ENCODE data around the gene DUSP2.
"Not testable (repeated sequence)": the region's sequence is repeated elsewhere in the genome, so short reads cannot be mapped to it uniquely, and the experiment has no call there.

Gene DUSP2

DNA sequence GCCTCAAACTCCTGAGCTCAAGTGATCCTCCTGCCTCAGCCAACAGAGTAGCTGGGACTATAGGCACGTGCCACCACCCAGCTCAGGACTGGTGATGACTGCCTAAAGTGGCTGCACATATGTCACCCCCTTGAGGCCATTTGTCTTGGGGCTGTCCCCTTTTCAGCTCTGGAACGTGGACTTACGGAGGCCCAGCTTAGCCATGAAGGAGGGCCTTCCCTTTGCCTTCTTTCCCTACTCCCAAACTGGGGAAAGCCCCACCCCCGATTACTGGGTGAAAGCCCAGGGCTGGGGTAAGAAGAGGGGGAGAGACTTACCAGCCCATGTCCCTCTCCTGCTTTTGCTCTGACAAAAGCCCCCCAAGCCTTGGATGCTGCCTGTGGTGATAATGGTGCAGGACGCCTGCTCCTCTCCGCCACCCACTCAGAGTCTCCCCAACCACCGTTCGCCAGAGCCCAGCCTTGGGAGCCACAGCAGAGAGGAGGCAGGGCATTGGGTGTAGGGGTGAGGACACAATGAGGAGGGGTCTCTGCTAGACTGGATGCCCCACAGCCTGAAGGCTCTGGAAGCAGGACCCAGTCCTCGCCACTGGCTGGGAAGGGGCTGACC is 2.5 kb upstream of the DUSP2 start:
- DNase-seq (ENCODE audit: low read depth) = no peak

DNA sequence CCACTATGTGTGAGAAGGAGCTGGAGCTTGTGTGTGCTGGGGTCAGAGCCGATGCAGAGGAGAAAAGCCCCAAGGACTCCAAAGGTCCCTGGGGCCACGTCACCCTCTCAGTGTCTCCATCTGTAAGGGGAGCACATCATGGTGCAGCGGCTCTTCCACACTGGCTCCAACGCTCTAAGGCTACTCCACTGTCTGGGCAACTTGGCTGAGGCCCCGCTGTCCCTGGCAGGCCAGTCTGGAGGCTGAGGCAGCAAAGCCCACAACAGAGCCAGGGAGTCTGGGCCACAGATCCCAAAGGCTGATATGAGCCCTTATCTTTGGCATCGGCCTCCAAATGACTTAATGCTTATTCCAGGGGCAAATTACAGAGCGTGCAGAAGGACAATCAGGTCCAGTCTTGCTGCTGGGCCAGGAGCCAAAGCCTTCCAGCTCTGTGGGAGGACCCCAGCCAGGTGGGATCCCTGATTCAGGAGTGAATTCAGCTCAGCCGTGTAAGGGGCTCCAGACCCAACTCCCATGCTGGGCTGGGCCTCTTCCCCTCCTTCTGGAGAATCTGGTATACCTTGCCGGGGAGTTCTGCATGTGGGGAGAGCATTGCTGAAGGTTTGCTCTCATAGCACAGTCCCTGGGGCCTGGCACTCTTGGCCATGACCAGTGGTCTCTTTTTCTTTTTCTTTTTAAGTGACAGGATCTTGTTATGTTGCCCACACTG is 1.8 kb upstream of the DUSP2 start:
- DNase-seq (ENCODE audit: low read depth) = no peak

DNA sequence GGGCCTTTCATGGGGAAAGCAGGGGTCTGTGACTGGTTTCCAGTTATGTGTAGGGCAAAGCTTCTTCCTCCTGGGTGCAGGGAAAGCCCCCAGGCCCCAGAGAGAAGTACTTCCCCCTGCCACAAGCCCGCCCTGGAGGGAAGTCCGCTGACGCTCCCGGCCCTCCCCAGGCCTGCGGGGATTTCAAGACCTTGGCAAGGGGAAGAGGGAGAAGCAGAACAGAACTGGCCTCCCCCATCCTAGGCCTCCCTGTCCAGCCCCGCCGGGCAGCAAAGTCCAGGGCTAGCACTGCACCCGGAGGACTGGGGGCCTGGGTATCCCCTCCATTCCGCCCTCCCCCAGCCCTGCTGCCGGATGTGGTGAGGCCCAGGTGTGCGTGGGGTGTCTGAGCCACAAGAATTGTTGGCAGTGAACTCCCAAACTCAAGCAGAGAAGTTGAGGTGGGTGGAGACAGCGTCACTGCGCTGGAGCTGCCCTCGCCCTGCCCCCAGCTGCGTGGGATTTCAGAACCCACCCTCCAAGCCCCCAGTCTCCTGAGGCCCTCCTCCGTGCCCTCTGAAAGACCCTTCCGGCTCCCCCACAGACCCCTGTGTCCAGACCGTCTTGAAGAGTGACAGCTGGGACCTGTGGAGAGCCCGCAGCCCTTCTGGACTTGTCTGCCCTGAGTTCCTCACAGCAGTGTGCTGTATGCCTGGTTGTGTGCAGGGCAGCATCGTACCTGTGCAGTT is 1.1 kb upstream of the DUSP2 start:
- DNase-seq (ENCODE audit: low read depth) = peak; percentile 87

DNA sequence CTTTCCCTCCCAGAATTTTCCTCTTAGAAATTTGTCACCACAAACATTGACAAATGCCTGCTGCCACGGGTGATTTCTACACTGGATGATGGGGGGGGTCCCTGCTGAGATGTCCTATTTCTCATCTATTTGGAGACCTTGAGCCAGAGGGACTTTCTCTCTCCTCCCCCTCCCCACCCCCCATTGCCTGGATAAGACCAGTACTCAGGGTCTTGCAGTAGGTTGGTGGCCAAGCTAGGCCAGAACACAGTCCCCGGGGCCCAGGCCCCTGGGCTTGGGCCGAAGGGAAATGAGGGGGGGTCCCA is 560 bp upstream of the DUSP2 start:
- no peak for DNase-seq (ENCODE audit: low read depth)

DNA sequence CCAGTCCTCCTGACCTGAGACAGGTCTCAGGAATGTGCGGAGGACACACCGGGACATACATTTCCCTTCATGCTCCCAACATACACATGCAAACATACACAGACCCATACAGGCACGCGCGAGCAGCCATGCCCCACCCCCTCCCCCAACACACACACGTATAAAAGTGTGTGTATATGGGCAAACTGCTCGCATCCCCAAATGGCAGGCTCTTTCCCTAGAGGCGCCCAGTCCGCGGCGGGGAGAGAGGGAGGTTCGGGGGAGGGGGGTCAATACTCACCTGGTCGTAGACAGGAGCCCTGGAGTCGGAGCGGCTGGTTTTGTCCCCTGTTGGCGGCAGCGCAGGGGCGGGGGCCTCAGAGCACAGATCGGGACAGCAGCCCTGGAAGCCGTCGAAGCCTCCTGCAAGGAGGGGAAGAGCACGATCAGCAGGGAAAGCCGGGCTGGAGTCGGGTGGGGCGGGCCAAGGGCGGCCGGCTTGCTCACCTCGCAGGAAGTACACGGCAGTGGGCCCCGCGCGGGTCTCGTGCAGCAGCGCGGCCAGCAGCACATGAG is 682 bp downstream of the DUSP2 start:
- DNase-seq (ENCODE audit: low read depth) = no peak

DNA sequence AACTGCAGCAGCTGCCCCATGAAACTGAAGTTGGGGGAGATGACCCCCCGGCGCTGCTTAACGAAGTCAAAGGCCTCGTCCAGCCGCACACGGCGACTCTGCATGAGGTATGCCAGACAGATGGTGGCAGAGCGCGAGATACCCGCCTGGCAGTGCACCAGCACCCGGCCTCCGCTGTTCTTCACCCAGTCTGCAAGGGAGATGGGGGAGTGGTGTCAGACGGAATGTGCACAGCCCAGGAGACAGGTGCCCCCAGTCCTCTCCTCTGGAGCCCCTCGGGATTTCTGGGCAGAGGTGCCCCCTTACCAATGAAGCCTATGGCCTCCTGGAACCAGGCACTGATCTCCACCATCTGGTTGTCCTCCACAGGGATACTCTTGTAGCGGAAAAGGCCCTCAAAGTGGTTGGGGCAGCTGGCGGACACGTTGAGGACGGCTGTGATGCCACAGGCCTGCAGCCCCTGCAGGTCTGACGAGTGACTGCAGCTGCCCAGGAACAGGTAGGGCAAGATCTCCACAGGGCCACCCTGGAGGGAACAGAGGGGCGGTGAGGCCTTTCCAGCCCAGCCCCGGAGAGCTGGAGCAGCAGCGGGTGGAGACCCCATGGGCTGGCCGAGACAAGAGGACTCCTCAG is 1.3 kb downstream of the DUSP2 start:
- no peak for DNase-seq (ENCODE audit: low read depth)

DNA sequence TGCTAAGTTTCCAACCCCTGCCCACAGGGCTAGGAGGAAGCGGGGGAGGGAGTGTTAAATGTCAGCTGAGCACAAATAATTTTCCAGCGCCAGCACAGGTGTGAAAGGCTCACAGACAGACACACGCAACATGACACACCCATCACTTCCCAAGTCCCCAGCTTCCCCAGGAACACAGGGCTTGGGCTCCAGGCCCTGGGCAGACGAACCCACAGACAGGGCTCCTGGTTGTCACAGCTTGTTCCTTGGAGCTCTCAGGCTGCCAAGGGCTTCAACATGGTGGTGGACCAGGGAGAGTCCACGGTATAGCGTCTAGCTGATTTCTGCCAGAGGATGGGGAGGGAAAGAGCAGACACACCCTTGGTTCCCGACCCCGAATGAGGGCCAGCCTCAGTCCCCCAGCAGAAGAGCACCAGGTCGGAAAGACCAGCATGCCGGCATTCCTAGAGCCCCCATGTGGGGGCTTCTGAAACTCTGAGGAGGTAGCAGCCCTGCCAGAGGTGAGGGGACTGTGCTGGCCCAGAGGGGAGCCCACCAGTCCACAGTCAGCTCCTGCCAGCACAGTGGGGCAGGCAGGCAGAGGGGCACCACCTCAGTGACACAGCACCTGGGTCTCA is 1.9 kb downstream of the DUSP2 start:
- no peak for DNase-seq (ENCODE audit: low read depth)

DNA sequence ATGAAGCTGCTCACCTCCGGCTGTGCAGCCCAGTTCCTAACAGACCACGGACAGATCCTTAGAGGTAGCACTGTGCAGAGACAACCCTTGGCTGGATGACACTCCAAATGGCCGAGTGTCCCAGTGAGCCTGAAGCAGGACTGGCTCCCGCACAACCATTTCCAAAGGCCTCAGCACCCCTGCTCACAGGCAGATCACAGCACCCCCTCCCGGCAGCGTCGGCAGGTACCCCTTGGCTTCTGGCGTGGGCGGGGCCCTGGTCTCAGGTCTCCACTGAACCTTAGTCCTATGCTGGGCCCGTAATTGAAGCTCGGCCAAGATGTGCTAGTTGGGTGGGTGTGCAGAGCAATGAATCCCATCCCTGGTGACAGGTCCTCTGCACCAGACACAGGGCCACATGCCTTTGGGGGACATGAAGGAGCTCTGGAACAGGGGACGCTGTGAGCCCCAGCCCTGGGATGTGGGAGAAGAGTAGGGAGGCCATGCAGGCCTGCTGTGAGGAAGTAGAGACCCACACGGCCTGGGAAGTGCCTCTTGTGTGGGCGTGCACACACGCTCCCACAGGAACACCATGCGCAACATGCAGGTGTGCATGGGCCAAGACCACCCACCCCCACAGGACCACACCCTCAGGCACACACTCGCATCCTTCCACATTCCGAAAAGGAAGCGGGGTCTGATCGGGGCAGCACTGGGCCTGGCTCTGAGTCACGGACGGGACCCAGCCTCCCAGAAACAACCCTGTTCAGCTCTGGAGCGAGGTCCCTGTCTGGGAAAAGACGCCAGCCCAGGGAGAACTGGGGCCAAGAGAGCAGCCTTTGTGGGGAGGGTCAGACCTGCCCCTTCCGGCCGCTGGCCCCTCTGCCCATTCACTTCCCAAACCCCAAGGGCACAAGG is 2.8 kb downstream of the DUSP2 start:
- peak; percentile 48 for DNase-seq (ENCODE audit: low read depth)

DNA sequence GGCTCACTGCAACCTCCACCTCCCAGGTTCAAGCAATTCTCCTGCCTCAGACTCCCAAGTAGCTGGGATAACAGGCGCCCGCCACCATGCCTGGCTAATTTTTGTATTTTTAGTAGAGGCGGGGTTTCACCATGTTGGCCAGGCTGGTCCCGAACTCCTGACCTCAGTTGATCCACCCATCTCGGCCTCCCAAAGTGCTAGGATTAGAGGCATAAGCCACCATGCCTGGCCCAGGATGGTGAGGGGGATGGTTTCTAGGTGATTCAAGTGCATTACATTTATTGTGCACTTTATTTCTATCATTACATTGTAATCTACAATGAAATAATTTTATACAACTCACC is 3.6 kb downstream of the DUSP2 start:
- not testable (repeated sequence) for DNase-seq (ENCODE audit: low read depth)

DNA sequence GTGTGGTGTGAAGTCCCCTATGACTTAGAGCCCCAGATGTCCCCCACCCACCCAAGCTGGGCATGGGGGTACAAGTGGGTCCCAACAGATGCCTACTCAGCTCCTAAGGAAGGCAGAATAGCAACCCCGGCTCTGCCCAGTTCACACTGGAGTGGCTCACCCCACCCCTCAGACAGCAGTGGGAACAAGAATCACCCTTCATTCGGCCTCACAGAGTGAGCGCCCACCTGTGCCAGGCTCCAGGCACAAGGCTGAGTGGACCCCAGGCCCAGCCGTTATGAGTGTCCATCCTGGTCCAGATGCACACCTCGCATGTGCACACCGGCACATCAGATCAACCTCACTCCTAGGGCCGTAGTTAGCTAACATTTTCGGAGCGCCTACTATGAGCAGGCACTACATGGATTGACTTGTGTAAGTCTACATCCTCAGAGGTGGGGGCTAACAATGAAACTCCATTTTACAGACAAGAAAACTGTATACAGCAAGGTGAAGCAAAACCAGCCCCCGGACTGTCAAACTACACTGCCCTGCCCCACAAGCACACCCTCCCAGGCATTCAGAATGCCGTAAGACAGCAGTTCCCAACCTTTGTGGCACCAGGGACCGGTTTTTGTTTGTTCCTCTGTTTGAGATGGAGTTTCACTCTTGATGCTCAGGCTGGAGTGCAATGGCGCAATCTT is 4.2 kb downstream of the DUSP2 start:
- no peak for DNase-seq (ENCODE audit: low read depth)

DNA sequence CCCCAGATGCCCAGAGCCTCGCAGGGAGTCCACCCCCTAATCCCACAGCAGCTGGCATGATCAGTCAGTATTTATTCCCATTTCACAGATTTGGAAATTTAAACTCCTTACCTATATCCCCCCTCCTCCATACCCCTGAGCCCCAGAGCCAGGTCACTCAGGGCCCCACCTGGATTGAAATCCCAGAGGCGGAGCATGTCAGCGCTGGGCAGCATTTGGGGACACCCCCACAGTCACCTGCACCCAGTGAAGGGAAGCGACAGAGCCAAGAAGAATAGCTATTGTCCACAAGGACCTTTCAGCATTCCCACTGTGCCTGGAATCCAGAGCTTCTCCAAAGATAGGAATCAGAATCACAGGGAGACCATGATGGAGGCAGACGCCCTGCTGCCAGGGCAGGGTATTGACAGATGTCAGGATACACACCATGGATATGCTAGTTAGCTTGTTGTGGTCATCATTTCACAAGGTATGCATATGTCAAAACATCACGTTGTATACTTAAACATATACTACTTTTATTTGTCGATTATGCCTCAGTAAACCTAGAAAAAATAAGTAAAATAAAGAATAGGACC is 6.0 kb downstream of the DUSP2 start:
- no peak for DNase-seq (ENCODE audit: low read depth)

DNA sequence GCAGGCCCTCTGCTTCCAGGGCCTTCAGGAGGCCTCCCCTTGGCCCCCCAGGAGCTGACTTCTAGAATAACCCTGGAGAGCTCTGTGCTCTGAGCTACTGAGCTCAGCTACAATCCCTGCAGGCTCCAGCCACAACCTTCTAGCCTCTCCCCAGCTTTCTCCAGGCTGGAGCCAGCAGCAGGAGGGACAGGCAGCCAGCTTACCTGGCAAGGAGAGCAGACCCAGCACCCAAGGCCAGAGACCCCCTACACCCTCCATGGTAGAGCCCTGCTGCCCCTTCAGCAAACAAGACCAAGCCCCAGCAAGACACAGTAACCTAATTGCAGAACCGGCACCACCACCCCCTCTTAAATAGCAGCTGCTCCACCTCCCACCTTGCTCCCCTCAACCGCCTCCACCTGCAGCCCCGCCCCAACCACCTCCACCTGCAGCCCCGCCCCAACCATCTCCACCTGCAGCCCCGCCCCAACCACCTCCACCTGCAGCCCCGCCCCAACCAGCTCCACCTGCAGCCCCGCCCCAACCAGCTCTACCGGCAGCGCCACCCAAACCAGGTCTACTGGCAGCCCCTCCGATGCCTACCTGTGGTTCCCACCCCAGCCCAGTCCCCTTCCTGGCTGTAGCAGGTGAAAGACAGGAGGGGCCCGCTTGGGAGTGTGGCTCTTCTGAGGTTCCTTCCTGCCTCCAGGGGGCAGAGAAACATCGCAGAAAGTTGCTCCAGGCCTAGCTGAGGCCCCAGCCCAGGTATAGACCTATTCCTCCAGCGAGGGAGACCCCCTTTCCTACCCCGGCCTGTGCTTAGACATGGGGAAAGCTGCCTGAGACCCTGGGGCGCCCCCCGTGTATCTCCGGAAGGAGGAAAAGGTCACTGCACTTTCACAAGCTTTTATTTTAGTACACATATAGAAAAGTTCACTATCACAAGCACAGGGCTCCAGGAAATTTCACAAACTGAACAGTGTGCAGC is 6.8 kb downstream of the DUSP2 start, which contains the start of gene ASTL:
Gene ASTL (minus strand): TSS at position 324 of the 967 bp plus-strand sequence. CDS start 66 bp downstream, at position 258.
- peak; percentile 58 for DNase-seq (ENCODE audit: low read depth)

DNA sequence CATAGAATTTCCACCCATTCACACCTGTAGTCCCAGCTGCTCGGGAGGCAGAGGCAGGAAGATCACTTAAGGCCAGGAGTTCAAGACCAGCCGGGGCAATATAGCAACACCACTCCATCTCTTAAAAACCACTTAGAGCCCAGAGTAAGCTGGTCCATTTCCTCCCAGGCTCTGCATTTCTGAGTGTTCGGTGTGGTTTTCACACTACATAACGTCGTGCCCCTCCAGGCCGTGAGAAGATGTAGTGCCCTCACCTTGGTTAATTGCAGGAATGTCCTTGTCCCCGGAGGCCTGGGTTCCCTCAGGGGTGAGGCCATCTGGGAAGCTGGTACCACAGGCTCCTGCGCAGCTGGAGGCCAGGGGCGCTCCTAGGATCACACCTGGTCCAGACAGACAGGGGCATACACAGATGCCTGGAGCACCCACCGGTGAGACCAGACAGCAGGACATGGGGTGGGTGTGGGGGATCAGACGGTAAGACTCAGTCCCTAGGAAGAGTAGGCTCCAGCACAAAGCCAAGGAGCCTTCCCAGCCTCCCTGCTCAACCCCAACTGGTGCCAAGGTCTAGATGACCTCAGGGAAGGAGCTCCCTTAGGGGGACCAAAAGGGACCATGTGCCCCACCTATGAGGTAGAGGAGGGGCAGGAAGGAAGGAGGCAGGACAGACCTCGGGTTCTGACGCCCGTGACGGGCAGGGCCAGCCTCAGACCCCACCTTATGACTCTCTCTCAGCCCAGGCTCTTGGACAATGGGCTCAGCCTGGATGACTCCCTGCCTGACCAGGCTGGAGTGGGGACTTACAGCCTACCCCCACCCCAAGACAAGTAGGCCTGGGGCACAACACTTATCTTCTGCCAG is 7.7 kb downstream of the DUSP2 start:
- DNase-seq (ENCODE audit: low read depth) = no peak

DNA sequence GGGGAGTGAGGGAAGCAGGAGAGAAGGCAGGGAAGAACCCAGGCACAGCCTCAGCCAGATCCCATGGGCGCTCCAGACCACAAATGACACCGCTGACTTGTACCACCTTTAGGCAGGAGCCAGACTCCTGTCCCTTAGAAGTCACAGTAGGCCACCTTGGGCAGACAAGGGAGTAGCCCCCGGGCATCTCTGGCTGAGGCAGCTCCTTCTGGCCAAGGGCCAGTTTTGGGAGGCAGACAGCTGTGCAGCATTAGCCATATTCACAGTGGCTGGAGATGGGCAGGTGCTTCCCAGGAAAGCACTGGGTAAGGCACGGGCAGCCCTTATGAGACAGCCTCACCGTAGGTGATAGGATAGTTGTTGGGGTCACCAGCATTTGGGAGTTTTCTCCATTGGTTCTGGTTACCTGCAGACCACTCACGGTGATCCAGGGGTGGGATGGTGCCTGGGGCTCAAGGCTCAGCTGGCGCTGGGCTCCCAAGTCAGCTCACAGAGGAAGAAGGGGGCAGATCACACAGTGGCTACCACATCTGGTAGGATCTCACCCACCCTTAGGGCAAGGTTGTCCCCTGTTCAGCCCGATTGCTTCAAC is 9.0 kb downstream of the DUSP2 start:
- no peak for DNase-seq (ENCODE audit: low read depth)

DNA sequence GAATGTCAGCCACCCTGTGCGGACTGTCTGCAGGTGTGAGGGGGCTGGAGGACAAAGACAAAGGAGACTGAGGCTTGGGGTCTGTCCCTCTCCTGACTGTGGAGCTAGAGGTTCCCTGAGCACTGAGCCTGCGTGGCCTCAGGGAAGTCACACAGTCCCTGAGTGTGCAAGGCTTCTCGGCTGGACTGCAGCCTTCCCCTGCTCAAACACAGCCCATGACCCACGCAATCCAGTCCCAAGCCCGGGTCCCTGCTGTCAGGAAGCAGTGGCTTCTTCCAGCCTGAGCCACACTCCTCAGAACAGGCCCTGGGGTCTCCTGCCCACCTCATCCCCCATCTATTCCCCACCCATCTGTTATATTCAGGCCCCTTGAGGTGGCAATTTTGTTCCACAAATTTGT is 9.6 kb downstream of the DUSP2 start:
- no peak for DNase-seq (ENCODE audit: low read depth)

DNA sequence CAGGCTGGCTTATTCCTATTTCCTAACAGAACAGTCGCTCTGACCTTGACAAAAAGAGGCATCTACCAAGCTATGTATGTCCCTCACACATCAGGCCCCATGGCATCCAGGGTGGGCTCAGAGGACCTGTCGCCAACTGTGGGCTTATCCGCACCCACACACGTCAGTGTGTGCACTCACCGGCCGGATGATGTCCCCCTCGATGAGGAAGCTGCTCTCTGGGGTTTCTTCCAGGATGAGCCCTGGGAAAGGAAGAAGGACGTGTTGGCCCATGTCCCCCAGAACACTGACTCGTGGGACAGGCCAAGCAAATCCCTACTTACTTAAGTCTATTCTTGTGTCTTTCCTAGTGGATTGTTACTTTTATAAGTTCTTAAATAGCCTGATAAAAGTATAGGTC is 10.1 kb downstream of the DUSP2 start:
- DNase-seq (ENCODE audit: low read depth) = no peak

DNA sequence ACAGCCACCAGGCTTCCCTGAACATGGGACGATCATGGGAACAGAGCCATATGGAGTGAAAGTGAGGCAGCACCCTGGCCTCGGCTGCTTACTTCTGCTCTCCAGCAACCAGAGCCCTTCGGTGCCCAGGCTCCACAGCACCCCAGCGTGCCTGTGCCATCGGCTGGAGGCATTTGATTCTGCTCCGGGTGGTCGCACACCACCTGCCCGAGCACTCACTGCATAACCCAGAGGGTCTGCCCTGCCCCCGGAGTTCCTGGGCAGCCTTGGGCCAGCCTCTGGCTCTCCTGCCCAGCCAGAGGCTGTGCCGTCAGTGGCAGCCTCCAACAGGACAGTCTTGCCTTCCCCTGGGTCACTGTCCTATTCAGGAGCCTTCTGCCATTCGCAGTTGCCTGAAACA is 10.8 kb downstream of the DUSP2 start:
- DNase-seq (ENCODE audit: low read depth) = no peak

Data from activated T-cell treated with anti-CD3 and anti-CD28 coated beads for 24 hours (primary cell).